Calu3 (cell line): Measurements from ENCODE around the gene AEN. TPM values are rescaled to one million over a fixed set of nuclear protein-coding genes. Genes with fewer than 3 reads are reported as not detected.

ENCODE experiments used
- BruUV-seq: library from RNA; stranded (reverse); fragments of 400-500 nt; replicated peaks from 2 replicates; lab custom pipeline; 2021; lab: Mats Ljungman, UMichigan
- CTCF ChIA-PET: fragments of 300-600 bp; sonication (Branson Sonifier 250); formaldehyde crosslinking; loops from one replicate; lab custom pipeline; 2022; ENCODE audit warnings: antibody characterized with exemption; lab: Charles Lee
- DNase-seq: peaks from one replicate; pipeline ENCODE4 v3.0.0; 2022
- H3K27ac Mint-ChIP-seq: one replicate; pipeline ENCODE4 v1.8.0; 2022; ENCODE audit warnings: mixed read lengths; ENCODE audit not compliant: unreplicated experiment
- H3K27me3 Mint-ChIP-seq: one replicate; pipeline ENCODE4 v1.8.0; 2022; ENCODE audit warnings: mixed read lengths; ENCODE audit not compliant: unreplicated experiment
- H3K36me3 Mint-ChIP-seq: one replicate; pipeline ENCODE4 v1.8.0; 2022; ENCODE audit warnings: mild to moderate bottlenecking, moderate library complexity, mixed read lengths; ENCODE audit not compliant: insufficient read depth, unreplicated experiment
- H3K4me1 Mint-ChIP-seq: one replicate; pipeline ENCODE4 v1.8.0; 2022; ENCODE audit warnings: mild to moderate bottlenecking, low read depth, mixed read lengths; ENCODE audit not compliant: unreplicated experiment
- H3K4me3 Mint-ChIP-seq: one replicate; pipeline ENCODE4 v1.8.0; 2022; ENCODE audit warnings: mild to moderate bottlenecking, low read depth, moderate library complexity, mixed read lengths; ENCODE audit not compliant: unreplicated experiment
- H3K9me3 Mint-ChIP-seq: one replicate; pipeline ENCODE4 v1.8.0; 2022; ENCODE audit warnings: low read depth, mixed read lengths; ENCODE audit not compliant: unreplicated experiment
- CTCF ChIP-seq: fragments of 200-600 bp; IDR thresholded peaks from one replicate; pipeline ENCODE4 v1.8.0; 2022; ENCODE audit warnings: antibody characterized with exemption; ENCODE audit not compliant: unreplicated experiment
- intact Hi-C: fragments of 100-400 bp; cut with micrococcal nuclease; formaldehyde crosslinking; loops from one replicate; pipeline ENCODE4 v1.10.0; 2022; ENCODE audit not compliant: unreplicated experiment
- total RNA-seq: library from RNA; stranded (reverse); gene quantifications from 2 replicates; pipeline ENCODE4 v1.2.3, GENCODE V29; 2022

The AEN gene
- total RNA-seq, 1 experiment from 2014 or later, result 34.9 TPM

GRCh38 chr15:88654430-88655102 lies 33.4 kb downstream of the AEN start:
- Mint-ChIP-seq H3K4me1 (peaks cover 26% of the 10 kb centered on the region), H3K27me3 (no peaks in the 10 kb centered on the region), H3K4me3 (no peak overlapping the region), H3K27ac (no peak overlapping the region), H3K36me3 (peaks cover 27% of the 10 kb centered on the region), H3K9me3 (no peaks in the 10 kb centered on the region)
- no peak for DNase-seq
- TF ChIP-seq CTCF, result no peak
- intact Hi-C loops, result loop anchor here (5.0 kb wide), 2 partner anchors 32 to 243 kb away; partner anchors contain the start of genes AEN and HAPLN3
- CTCF ChIA-PET, result no interaction called here
- no TSS peak for BruUV-seq

GRCh38 chr15:88655103-88655553 lies 34.0 kb downstream of the AEN start:
- CTCF ChIA-PET, result interaction anchor here (0.6 kb wide), 1 partner anchor 245 kb away, joined by 3 read pairs; no protein-coding TSS in a partner anchor
- no peak for TF ChIP-seq CTCF

GRCh38 chr15:88655800-88656488 lies 34.8 kb downstream of the AEN start:
- Mint-ChIP-seq H3K4me1 (peaks cover 34% of the 10 kb centered on the region), H3K4me3 (no peak overlapping the region), H3K36me3 (peaks cover 23% of the 10 kb centered on the region), H3K27ac (no peak overlapping the region), H3K27me3 (no peaks in the 10 kb centered on the region), H3K9me3 (no peaks in the 10 kb centered on the region)
- TF ChIP-seq CTCF, result no peak
- CTCF ChIA-PET, result interaction anchor here (0.5 to 0.7 kb wide), 3 partner anchors 149 to 401 kb away, joined by 3 read pairs; no protein-coding TSS in a partner anchor
- intact Hi-C loops, result loop anchor here (2.0 to 5.0 kb wide), 3 partner anchors 34 to 241 kb away; partner anchors contain the start of genes AEN and HAPLN3
- no peak for DNase-seq
- BruUV-seq, result no TSS peak

More at GRCh38 chr15:88655103-88655553, 34.0 kb downstream of the AEN start:
- no peak for DNase-seq
- Mint-ChIP-seq H3K4me1 (peaks cover 28% of the 10 kb centered on the region), H3K27me3 (no peaks in the 10 kb centered on the region), H3K4me3 (no peak overlapping the region), H3K27ac (no peak overlapping the region), H3K9me3 (no peaks in the 10 kb centered on the region), H3K36me3 (peaks cover 26% of the 10 kb centered on the region)
- BruUV-seq, result no TSS peak
- intact Hi-C loops, result loop anchor here (5.0 kb wide), 2 partner anchors 33 to 242 kb away; partner anchors contain the start of genes AEN and HAPLN3

- no peak for TF ChIP-seq CTCF
- intact Hi-C loops, result loop anchor here (1.0 to 5.0 kb wide), 4 partner anchors 34 to 241 kb away; partner anchors contain the start of genes AEN and HAPLN3
- CTCF ChIA-PET, result interaction anchor here (0.5 to 1.3 kb wide), 5 partner anchors 8 to 401 kb away, joined by 3 to 5 read pairs (median 3); no protein-coding TSS in a partner anchor
- Mint-ChIP-seq H3K9me3 (no peaks in the 10 kb centered on the region), H3K27ac (no peak overlapping the region), H3K36me3 (peaks cover 21% of the 10 kb centered on the region), H3K27me3 (no peaks in the 10 kb centered on the region), H3K4me1 (peaks cover 34% of the 10 kb centered on the region), H3K4me3 (no peak overlapping the region)
- DNase-seq, result no peak
- no TSS peak for BruUV-seq
Measured at GRCh38 chr15:88656760-88657221, 35.7 kb downstream of the AEN start.
